ENCODE results near the gene PRR18.

The PRR18 gene

DNA sequence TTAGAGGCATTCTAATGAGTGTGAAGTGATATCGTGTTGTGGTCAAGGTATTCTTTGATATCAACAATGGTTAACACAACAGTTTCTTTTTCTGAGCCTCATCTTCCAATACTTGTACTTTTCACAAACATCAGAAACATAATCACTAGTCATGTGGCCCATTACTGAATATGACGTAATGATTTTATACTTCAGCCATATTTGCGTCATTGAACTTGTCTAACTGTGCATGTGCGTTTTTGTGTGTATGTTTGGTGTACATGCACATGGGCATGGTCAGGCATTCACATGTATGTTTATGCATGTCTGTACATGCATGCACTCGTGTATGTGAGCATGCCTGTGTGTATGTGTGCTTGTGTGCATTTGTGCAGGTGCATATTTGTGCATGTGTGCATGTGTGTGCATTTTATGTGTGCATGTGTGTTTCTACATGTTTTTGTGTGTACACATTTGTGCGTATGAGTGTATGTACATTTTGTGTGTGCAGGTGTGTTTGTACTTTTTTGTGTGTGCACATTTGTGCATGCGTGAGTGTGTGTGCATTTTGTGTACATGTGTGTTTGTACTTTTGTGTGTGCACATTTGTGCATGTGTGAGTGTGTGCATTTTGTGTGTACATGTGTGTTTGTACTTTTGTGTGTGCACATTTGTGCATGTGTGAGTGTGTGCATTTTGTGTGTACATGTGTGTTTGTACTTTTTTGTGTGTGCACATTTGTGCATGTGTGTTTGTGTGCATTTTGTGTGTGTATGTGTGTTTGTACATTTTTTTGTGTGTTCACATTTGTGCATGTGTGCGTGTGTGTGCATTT is 29.4 kb downstream of the PRR18 start:
- H2BK120ac ChIP-seq (ENCODE audit: insufficient read depth, low read length, poor library complexity) = no peak overlapping the region
- H3K4ac ChIP-seq (ENCODE audit: low read depth, low read length) = no peak overlapping the region
- no peaks in the 10 kb centered on the region for H3K79me1 ChIP-seq (ENCODE audit: low read length)
- H3K79me2 ChIP-seq (ENCODE audit: control insufficient read depth, insufficient read depth, low read length, poor library complexity) = no peaks in the 10 kb centered on the region
- no peak overlapping the region for H3K27ac ChIP-seq (ENCODE audit: low read depth, low read length)
- H3K27me3 ChIP-seq (ENCODE audit: insufficient read depth, low read length) = no peaks in the 10 kb centered on the region
- no peak overlapping the region for H3K9ac ChIP-seq (ENCODE audit: low read length)
- no peaks in the 10 kb centered on the region for H3K9me3 ChIP-seq (ENCODE audit: insufficient read depth, low read depth, low read length)
- H3K18ac ChIP-seq (ENCODE audit: low read length) = no peak overlapping the region
- no peak overlapping the region for H2BK5ac ChIP-seq (ENCODE audit: low read depth, low read length, poor library complexity)
- no peak overlapping the region for H4K91ac ChIP-seq (ENCODE audit: low read depth, low read length)
- no peak overlapping the region for H2BK12ac ChIP-seq (ENCODE audit: low read length)
- WGBS (ENCODE audit: extremely low coverage, insufficient coverage, insufficient read length) = no CpG with 5 or more reads among the region's 8 CpGs
- no peak for DNase-seq
- H3K23ac ChIP-seq (ENCODE audit: low read length) = no peak overlapping the region
- H3K36me3 ChIP-seq (ENCODE audit: control insufficient read depth in 1 of 2, insufficient read depth in 2 of 2, low read length in 2 of 2) = no peaks in the 10 kb centered on the region
- H4K12ac ChIP-seq (ENCODE audit: low read depth, low read length) = no peak overlapping the region
- no peaks in the 10 kb centered on the region for H3K4me1 ChIP-seq (ENCODE audit: control insufficient read depth in 1 of 2, insufficient read depth in 2 of 2, low read length in 2 of 2)
- no peak overlapping the region for H3K14ac ChIP-seq (ENCODE audit: low read length)
- peak overlapping the region; percentile 50 for H3K4me3 ChIP-seq (ENCODE audit: low read depth, low read length)
- no peak overlapping the region for H2AFZ ChIP-seq (ENCODE audit: insufficient read depth, low read length, poor library complexity)
- no peak overlapping the region for H4K8ac ChIP-seq (ENCODE audit: low read depth, low read length)
- H2AK5ac ChIP-seq (ENCODE audit: low read length) = no peak overlapping the region
- H3K4me2 ChIP-seq (ENCODE audit: low read length) = no peak overlapping the region

DNA sequence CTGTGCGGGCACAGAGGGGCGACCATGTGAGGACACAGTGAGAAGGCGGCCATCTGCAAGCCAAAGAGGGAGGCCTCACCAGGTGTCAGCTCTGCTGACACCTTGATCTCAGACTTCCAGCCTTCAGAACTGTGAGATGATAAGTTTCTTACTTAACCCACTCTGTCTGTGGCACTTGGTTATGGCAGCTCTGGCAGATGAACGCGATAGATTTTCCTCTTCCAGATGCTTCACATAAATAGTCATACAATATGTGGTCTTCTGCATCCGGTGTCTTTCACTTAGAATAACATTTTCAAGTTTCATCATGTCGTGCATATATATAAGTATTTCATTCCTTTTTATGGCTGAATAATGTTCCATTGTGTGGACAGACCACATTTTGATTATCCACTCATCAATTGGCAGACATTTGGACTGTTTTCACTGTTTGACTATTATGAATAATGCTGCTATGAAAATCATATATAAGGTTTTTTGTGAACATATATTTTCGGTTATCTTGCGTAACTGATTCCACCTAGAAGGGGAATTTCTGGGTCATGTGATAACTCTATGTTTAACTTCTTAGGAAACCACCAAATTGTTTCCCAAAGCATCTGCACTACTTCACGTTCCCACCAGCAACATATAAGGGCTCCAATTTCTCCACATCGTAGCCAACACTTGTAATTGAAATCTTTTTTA is 30.2 kb downstream of the PRR18 start:
- Histone ChIP-seq H3K14ac (ENCODE audit: low read length) (no peak overlapping the region), H3K27ac (ENCODE audit: low read depth, low read length) (no peak overlapping the region), H3K4me3 (ENCODE audit: low read depth, low read length) (no peak overlapping the region), H2AK5ac (ENCODE audit: low read length) (no peak overlapping the region), H3K4me2 (ENCODE audit: low read length) (no peak overlapping the region), H3K9me3 (ENCODE audit: insufficient read depth, low read depth, low read length) (no peaks in the 10 kb centered on the region), H4K91ac (ENCODE audit: low read depth, low read length) (no peak overlapping the region), H3K79me2 (ENCODE audit: control insufficient read depth, insufficient read depth, low read length, poor library complexity) (no peaks in the 10 kb centered on the region), H3K36me3 (ENCODE audit: control insufficient read depth in 1 of 2, insufficient read depth in 2 of 2, low read length in 2 of 2) (no peaks in the 10 kb centered on the region), H3K4me1 (ENCODE audit: control insufficient read depth in 1 of 2, insufficient read depth in 2 of 2, low read length in 2 of 2) (no peaks in the 10 kb centered on the region), H3K4ac (ENCODE audit: low read depth, low read length) (no peak overlapping the region), H2BK120ac (ENCODE audit: insufficient read depth, low read length, poor library complexity) (no peak overlapping the region), H2BK12ac (ENCODE audit: low read length) (no peak overlapping the region), H3K9ac (ENCODE audit: low read length) (no peak overlapping the region), H4K8ac (ENCODE audit: low read depth, low read length) (no peak overlapping the region), H2AFZ (ENCODE audit: insufficient read depth, low read length, poor library complexity) (no peak overlapping the region), H4K12ac (ENCODE audit: low read depth, low read length) (no peak overlapping the region), H2BK5ac (ENCODE audit: low read depth, low read length, poor library complexity) (no peak overlapping the region), H3K23ac (ENCODE audit: low read length) (no peak overlapping the region), H3K79me1 (ENCODE audit: low read length) (no peaks in the 10 kb centered on the region), H3K18ac (ENCODE audit: low read length) (no peak overlapping the region), H3K27me3 (ENCODE audit: insufficient read depth, low read length) (no peaks in the 10 kb centered on the region)
- no peak for DNase-seq
- WGBS (ENCODE audit: extremely low coverage, insufficient coverage, insufficient read length) = no CpG with 5 or more reads among the region's 11 CpGs

DNA sequence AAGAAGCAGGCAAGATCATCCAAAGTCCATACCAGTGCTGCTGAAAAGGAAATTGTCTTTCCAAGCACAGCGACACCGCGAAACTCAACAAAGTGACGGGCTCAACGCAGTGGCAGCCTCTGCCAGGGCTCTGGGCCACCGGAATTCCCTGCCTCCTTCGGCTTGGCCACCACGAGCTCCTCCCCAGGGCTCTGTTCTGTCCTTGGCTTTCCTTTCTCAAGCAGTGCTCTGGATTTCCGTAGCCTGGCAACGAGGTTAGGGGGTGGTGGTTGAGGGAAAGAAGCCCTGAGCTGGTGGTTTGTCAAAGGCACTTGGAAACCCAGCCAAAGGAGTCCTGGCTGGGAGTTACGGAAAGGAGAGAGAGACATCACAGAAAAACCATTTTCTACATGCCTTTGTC is 31.2 kb downstream of the PRR18 start:
- no peak overlapping the region for H3K4ac ChIP-seq (ENCODE audit: low read depth, low read length)
- H4K8ac ChIP-seq (ENCODE audit: low read depth, low read length) = no peak overlapping the region
- H2BK120ac ChIP-seq (ENCODE audit: insufficient read depth, low read length, poor library complexity) = no peak overlapping the region
- no peaks in the 10 kb centered on the region for H3K27me3 ChIP-seq (ENCODE audit: insufficient read depth, low read length)
- H2AFZ ChIP-seq (ENCODE audit: insufficient read depth, low read length, poor library complexity) = no peak overlapping the region
- no peak overlapping the region for H3K4me3 ChIP-seq (ENCODE audit: low read depth, low read length)
- H3K9ac ChIP-seq (ENCODE audit: low read length) = no peak overlapping the region
- H3K36me3 ChIP-seq (ENCODE audit: control insufficient read depth in 1 of 2, insufficient read depth in 2 of 2, low read length in 2 of 2) = no peaks in the 10 kb centered on the region
- H4K91ac ChIP-seq (ENCODE audit: low read depth, low read length) = no peak overlapping the region
- no peak overlapping the region for H3K27ac ChIP-seq (ENCODE audit: low read depth, low read length)
- H2BK12ac ChIP-seq (ENCODE audit: low read length) = no peak overlapping the region
- no peaks in the 10 kb centered on the region for H3K4me1 ChIP-seq (ENCODE audit: control insufficient read depth in 1 of 2, insufficient read depth in 2 of 2, low read length in 2 of 2)
- no peaks in the 10 kb centered on the region for H3K79me2 ChIP-seq (ENCODE audit: control insufficient read depth, insufficient read depth, low read length, poor library complexity)
- no peaks in the 10 kb centered on the region for H3K9me3 ChIP-seq (ENCODE audit: insufficient read depth, low read depth, low read length)
- no peak overlapping the region for H3K4me2 ChIP-seq (ENCODE audit: low read length)
- DNase-seq = no peak
- H3K23ac ChIP-seq (ENCODE audit: low read length) = no peak overlapping the region
- H3K14ac ChIP-seq (ENCODE audit: low read length) = no peak overlapping the region
- WGBS (ENCODE audit: extremely low coverage, insufficient coverage, insufficient read length) = no CpG with 5 or more reads among the region's 11 CpGs
- H2AK5ac ChIP-seq (ENCODE audit: low read length) = no peak overlapping the region
- no peak overlapping the region for H3K18ac ChIP-seq (ENCODE audit: low read length)
- H3K79me1 ChIP-seq (ENCODE audit: low read length) = no peaks in the 10 kb centered on the region
- no peak overlapping the region for H4K12ac ChIP-seq (ENCODE audit: low read depth, low read length)
- no peak overlapping the region for H2BK5ac ChIP-seq (ENCODE audit: low read depth, low read length, poor library complexity)

GRCh38 chr6:166275714-166276166 is 32.5 kb downstream of the PRR18 start:
- no peak overlapping the region for H2AK5ac ChIP-seq (ENCODE audit: low read length)
- H3K4me1 ChIP-seq (ENCODE audit: control insufficient read depth in 1 of 2, insufficient read depth in 2 of 2, low read length in 2 of 2) = no peaks in the 10 kb centered on the region
- no peaks in the 10 kb centered on the region for H3K27me3 ChIP-seq (ENCODE audit: insufficient read depth, low read length)
- H3K79me1 ChIP-seq (ENCODE audit: low read length) = no peaks in the 10 kb centered on the region
- no CpG with 5 or more reads among the region's 21 CpGs for WGBS (ENCODE audit: extremely low coverage, insufficient coverage, insufficient read length)
- H4K91ac ChIP-seq (ENCODE audit: low read depth, low read length) = no peak overlapping the region
- no peak overlapping the region for H3K9ac ChIP-seq (ENCODE audit: low read length)
- H4K8ac ChIP-seq (ENCODE audit: low read depth, low read length) = no peak overlapping the region
- no peaks in the 10 kb centered on the region for H3K9me3 ChIP-seq (ENCODE audit: insufficient read depth, low read depth, low read length)
- no peak overlapping the region for H3K4me3 ChIP-seq (ENCODE audit: low read depth, low read length)
- H3K4me2 ChIP-seq (ENCODE audit: low read length) = no peak overlapping the region
- H3K79me2 ChIP-seq (ENCODE audit: control insufficient read depth, insufficient read depth, low read length, poor library complexity) = no peaks in the 10 kb centered on the region
- peak; percentile 37 to 74 for DNase-seq
- H3K14ac ChIP-seq (ENCODE audit: low read length) = no peak overlapping the region
- no peak overlapping the region for H2BK5ac ChIP-seq (ENCODE audit: low read depth, low read length, poor library complexity)
- no peak overlapping the region for H2BK120ac ChIP-seq (ENCODE audit: insufficient read depth, low read length, poor library complexity)
- no peak overlapping the region for H2BK12ac ChIP-seq (ENCODE audit: low read length)
- no peak overlapping the region for H3K23ac ChIP-seq (ENCODE audit: low read length)
- H3K18ac ChIP-seq (ENCODE audit: low read length) = no peak overlapping the region
- no peak overlapping the region for H3K4ac ChIP-seq (ENCODE audit: low read depth, low read length)
- no peak overlapping the region for H4K12ac ChIP-seq (ENCODE audit: low read depth, low read length)
- H3K36me3 ChIP-seq (ENCODE audit: control insufficient read depth in 1 of 2, insufficient read depth in 2 of 2, low read length in 2 of 2) = no peaks in the 10 kb centered on the region
- no peak overlapping the region for H2AFZ ChIP-seq (ENCODE audit: insufficient read depth, low read length, poor library complexity)
- no peak overlapping the region for H3K27ac ChIP-seq (ENCODE audit: low read depth, low read length)

Data from trophoblast cell (in vitro differentiated cells and primary cell).